HepG2 (cell line): ENCODE results near the gene JPH4. TPM values are rescaled to one million over a fixed set of nuclear protein-coding genes. Genes with fewer than 3 reads are reported as not detected.

Source experiments
- ARNT ChIP-seq: fragments of 450-650 bp; IDR thresholded peaks from 2 replicates; pipeline ENCODE4 v1.6.1; 2017
- DRAP1 ChIP-seq: IDR thresholded peaks from 2 replicates; pipeline ENCODE4 v1.6.1; 2016; ENCODE audit warnings: missing genetic modification reagents, missing compliant biosample characterization
- EP300 ChIP-seq, 3 experiments: sonication (generic) in 1 of 3; formaldehyde crosslinking in 1 of 3; IDR thresholded peaks; 2 replicates each; pipeline versions ENCODE4 v1.5.1 to v1.6.1; 2011 to 2020; ENCODE audit warnings: low read depth in 2 of 3, low read length in 2 of 3, borderline replicate concordance in 1 of 3, improper control_type of control experiment in 1 of 3, mild to moderate bottlenecking in 1 of 3, missing genetic modification reagents in 1 of 3, moderate library complexity in 1 of 3
- GABPA ChIP-seq, 2 experiments: IDR thresholded peaks; 2 replicates each; pipeline ENCODE4 v1.6.1; 2011 to 2016; ENCODE audit warnings: low read depth in 2 of 2, low read length in 1 of 2, missing biosample characterization in 1 of 2, missing genetic modification characterization in 1 of 2
- MIER3 ChIP-seq: IDR thresholded peaks from 2 replicates; pipeline ENCODE4 v1.6.1; 2016; ENCODE audit warnings: missing compliant biosample characterization, borderline replicate concordance
- MYNN ChIP-seq: sonication (generic); formaldehyde crosslinking; IDR thresholded peaks from 2 replicates; pipeline ENCODE4 v1.4.0; 2020; ENCODE audit warnings: mild to moderate bottlenecking, low read depth, missing genetic modification reagents
- PATZ1 ChIP-seq: sonication (generic); formaldehyde crosslinking; IDR thresholded peaks from 2 replicates; pipeline ENCODE4 v1.4.0; 2020; ENCODE audit warnings: missing genetic modification reagents
- PREB ChIP-seq: sonication (generic); formaldehyde crosslinking; IDR thresholded peaks from 2 replicates; pipeline ENCODE4 v1.4.0; 2020; ENCODE audit warnings: missing genetic modification reagents
- SETDB1 ChIP-seq: sonication (generic); formaldehyde crosslinking; IDR thresholded peaks from 2 replicates; pipeline ENCODE4 v1.5.1; 2020; ENCODE audit warnings: missing genetic modification reagents, mild to moderate bottlenecking, borderline replicate concordance
- SIN3A ChIP-seq: IDR thresholded peaks from 2 replicates; pipeline ENCODE4 v1.6.1; 2011; ENCODE audit warnings: low read depth, mild to moderate bottlenecking, control low read depth, low read length, borderline replicate concordance
- SIX1 ChIP-seq: sonication (generic); formaldehyde crosslinking; IDR thresholded peaks from 2 replicates; pipeline ENCODE4 v1.4.0; 2020; ENCODE audit warnings: missing genetic modification reagents, borderline replicate concordance
- SMARCC2 ChIP-seq: fragments of 450-650 bp; IDR thresholded peaks from 2 replicates; pipeline ENCODE4 v1.6.1; 2017; ENCODE audit warnings: antibody characterized with exemption, mild to moderate bottlenecking
- ZFAT ChIP-seq: sonication (generic); formaldehyde crosslinking; conservative IDR thresholded peaks from 2 replicates; pipeline ENCODE4 v1.8.1; 2023; ENCODE audit warnings: missing genetic modification reagents, inconsistent platforms
- ZMAT3 ChIP-seq: sonication (generic); formaldehyde crosslinking; conservative IDR thresholded peaks from 2 replicates; pipeline ENCODE4 v1.7.0; 2021; ENCODE audit warnings: missing genetic modification reagents
- ZNF280B ChIP-seq: sonication (generic); formaldehyde crosslinking; IDR thresholded peaks from 2 replicates; pipeline ENCODE4 v1.5.0; 2020; ENCODE audit warnings: missing genetic modification reagents, mild to moderate bottlenecking, borderline replicate concordance
- ZNF441 ChIP-seq: sonication (generic); formaldehyde crosslinking; IDR thresholded peaks from 2 replicates; pipeline ENCODE4 v1.7.0; 2021; ENCODE audit warnings: missing genetic modification reagents, borderline replicate concordance
- ZNF619 ChIP-seq: sonication (generic); formaldehyde crosslinking; IDR thresholded peaks from 2 replicates; pipeline ENCODE4 v1.4.0; 2020; ENCODE audit warnings: mild to moderate bottlenecking, missing genetic modification reagents
- ZNF687 ChIP-seq: sonication (generic); formaldehyde crosslinking; IDR thresholded peaks from 2 replicates; pipeline ENCODE4 v1.5.1; 2020; ENCODE audit warnings: mild to moderate bottlenecking, missing genetic modification reagents, moderate library complexity
- ZNF75D ChIP-seq: sonication (generic); formaldehyde crosslinking; IDR thresholded peaks from 2 replicates; pipeline ENCODE4 v1.8.1; 2023; ENCODE audit warnings: missing genetic modification reagents, mild to moderate bottlenecking, borderline replicate concordance
- polyA plus RNA-seq, 8 experiments: library from polyadenylated mRNA; depleted of rRNA in 3 of 8; stranded (reverse) in 7 of 8; unstranded in 1 of 8; fragments of >200 nt; fragmentation: Illumina TruSeq in 4 of 8; extraction: Trizol in 4 of 8; gene quantifications; 2 replicates each; pipeline versions ENCODE4 v1.2.1 to v1.2.3, GENCODE V29; 2011 to 2016; ENCODE audit warnings: low read depth in 4 of 8, missing spikeins in 1 of 8, mixed read lengths in 1 of 8; ENCODE audit not compliant: insufficient read depth in 1 of 8
- total RNA-seq, 5 experiments: library from RNA; depleted of rRNA; stranded (reverse); fragments of >200 nt; fragmentation: Illumina TruSeq; extraction: Trizol; gene quantifications; 2 replicates each; pipeline ENCODE4 v1.2.3, GENCODE V29; 2016; ENCODE audit warnings: low read depth in 1 of 5

JPH4 gene
- total and polyA plus RNA-seq, 2 of the 13 experiments (the other 11 are each of a cell fraction or from before 2014, with no cell fraction given): 0.08 to 0.22 TPM

GRCh38 chr14:23610815-23611289 lies 32.3 kb upstream of the JPH4 start (continued):
- no peak for TF ChIP-seq ZFAT (CRISPR knock-in tag)
- no peak for TF ChIP-seq SIN3A
- TF ChIP-seq ZNF687 (CRISPR knock-in tag): no peak
- TF ChIP-seq PATZ1 (CRISPR knock-in tag): 0 out of 2 replicates have a peak, but pooled peaks have one; percentile 7
- TF ChIP-seq ARNT: no peak
- 0 out of 2 replicates have a peak, but pooled peaks have one; percentile 34 for TF ChIP-seq ZNF619 (CRISPR knock-in tag)
- no peak for TF ChIP-seq EP300 (IDR thresholded peaks at IDR 0.05; ENCODE audit: low read depth in 2 of 2, low read length in 2 of 2)
- peak; percentile 12; the same call in 1 of the 2 replicates for TF ChIP-seq EP300 (CRISPR knock-in tag; IDR thresholded peaks at IDR 0.05; ENCODE audit: borderline replicate concordance)
- TF ChIP-seq SIX1 (CRISPR knock-in tag): no peak
- no peak for TF ChIP-seq ZNF75D
- no peak for TF ChIP-seq DRAP1 (CRISPR knock-in tag)
- no peak for TF ChIP-seq MIER3 (CRISPR knock-in tag)
- no peak for TF ChIP-seq ZNF441 (CRISPR knock-in tag)
- TF ChIP-seq SMARCC2: no peak
- TF ChIP-seq ZNF280B: no peak
- no peak for TF ChIP-seq ZMAT3 (CRISPR knock-in tag)
- TF ChIP-seq GABPA (IDR thresholded peaks at IDR 0.05; ENCODE audit: low read depth, low read length): no peak
- no peak for TF ChIP-seq GABPA (CRISPR knock-in tag; IDR thresholded peaks at IDR 0.05; ENCODE audit: low read depth)
- TF ChIP-seq SETDB1 (CRISPR knock-in tag): no peak
- TF ChIP-seq PREB (CRISPR knock-in tag): no peak
- TF ChIP-seq MYNN: 0 out of 2 replicates have a peak, but pooled peaks have one; percentile 40
